SK-N-SH treated with all-trans-retinoic acid at 6 μM for 48 hours (cell line): Measurements from ENCODE around the gene ALG10.
A peak's percentile ranks its signal among the peaks of the same experiment; 100 is the strongest.
"Not testable (repeated sequence)": the region's sequence is repeated elsewhere in the genome, so short reads cannot be mapped to it uniquely, and the experiment has no call there.

ENCODE experiments used
- ATAC-seq: fragments of 200-7000 bp; cut with Tn5 transposase; 3 replicates; pipeline ENCODE4 v1.9.1; 2020; ENCODE audit warnings: mild to moderate bottlenecking, moderate library complexity
- ARNTL ChIP-seq: fragments of 450-650 bp; formaldehyde crosslinking; IDR thresholded peaks from 2 replicates; pipeline ENCODE4 v1.5.0; 2020; ENCODE audit warnings: low read depth, mild to moderate bottlenecking, moderate library complexity, borderline replicate concordance
- BACH2 ChIP-seq: fragments of 250-450 bp; sonication (Bioruptor Pico); IDR thresholded peaks from 2 replicates; pipeline ENCODE4 v1.9.0; 2021; ENCODE audit warnings: mild to moderate bottlenecking, borderline replicate concordance
- CREB5 ChIP-seq: fragments of 250-450 bp; sonication (Bioruptor Pico); IDR thresholded peaks from 2 replicates; pipeline ENCODE4 v1.5.1; 2020; ENCODE audit warnings: low read depth, mild to moderate bottlenecking, moderate library complexity
- CSDC2 ChIP-seq: fragments of 250-450 bp; sonication (Bioruptor Pico); IDR thresholded peaks from 2 replicates; pipeline ENCODE4 v1.5.0; 2020; ENCODE audit warnings: mild to moderate bottlenecking, moderate library complexity
- CSRNP3 ChIP-seq: fragments of 250-450 bp; sonication (Bioruptor Pico); IDR thresholded peaks from 2 replicates; pipeline ENCODE4 v1.5.1; 2021; ENCODE audit warnings: mild to moderate bottlenecking, moderate library complexity
- ESRRG ChIP-seq: fragments of 250-450 bp; sonication (Bioruptor Pico); IDR thresholded peaks from 2 replicates; pipeline ENCODE4 v1.6.1; 2021; ENCODE audit warnings: mild to moderate bottlenecking
- GLIS3 ChIP-seq: fragments of 250-450 bp; sonication (Bioruptor Pico); IDR thresholded peaks from 2 replicates; pipeline ENCODE4 v1.5.0; 2020; ENCODE audit warnings: mild to moderate bottlenecking, moderate library complexity
- PATZ1 ChIP-seq: fragments of 250-450 bp; sonication (Bioruptor Pico); IDR thresholded peaks from 2 replicates; pipeline ENCODE4 v1.8.0; 2020; ENCODE audit warnings: mild to moderate bottlenecking, moderate library complexity, borderline replicate concordance
- POU6F1 ChIP-seq: fragments of 250-450 bp; sonication (Bioruptor Pico); IDR thresholded peaks from 2 replicates; pipeline ENCODE4 v1.8.0; 2021; ENCODE audit warnings: low read depth, mild to moderate bottlenecking, moderate library complexity, borderline replicate concordance
- PPARA ChIP-seq: fragments of 250-450 bp; sonication (Bioruptor Pico); IDR thresholded peaks from 2 replicates; pipeline ENCODE4 v1.5.0; 2020; ENCODE audit warnings: mild to moderate bottlenecking, borderline replicate concordance
- RARB ChIP-seq: fragments of 250-450 bp; sonication (Bioruptor Pico); IDR thresholded peaks from 2 replicates; pipeline ENCODE4 v1.8.0; 2021; ENCODE audit warnings: mild to moderate bottlenecking, moderate library complexity
- SNAI2 ChIP-seq: fragments of 250-450 bp; sonication (Bioruptor Pico); IDR thresholded peaks from 2 replicates; pipeline ENCODE4 v1.5.0; 2020; ENCODE audit warnings: mild to moderate bottlenecking, moderate library complexity
- TCF4 ChIP-seq: fragments of 250-450 bp; sonication (Bioruptor Pico); IDR thresholded peaks from 2 replicates; pipeline ENCODE4 v1.8.0; 2021; ENCODE audit warnings: mild to moderate bottlenecking, moderate library complexity, borderline replicate concordance
- TOX ChIP-seq: fragments of 250-450 bp; sonication (Bioruptor Pico); IDR thresholded peaks from 2 replicates; pipeline ENCODE4 v1.8.0; 2021; ENCODE audit warnings: mild to moderate bottlenecking, moderate library complexity, borderline replicate concordance
- TSHZ2 ChIP-seq: fragments of 250-450 bp; sonication (Bioruptor Pico); IDR thresholded peaks from 2 replicates; pipeline ENCODE4 v1.5.0; 2020; ENCODE audit warnings: mild to moderate bottlenecking, moderate library complexity
- ZC3H10 ChIP-seq: fragments of 250-450 bp; sonication (Bioruptor Pico); IDR thresholded peaks from 2 replicates; pipeline ENCODE4 v1.5.1; 2021; ENCODE audit warnings: mild to moderate bottlenecking, moderate library complexity
- ZFP3 ChIP-seq: fragments of 250-450 bp; sonication (Bioruptor Pico); IDR thresholded peaks from 2 replicates; pipeline ENCODE4 v1.5.0; 2020; ENCODE audit warnings: mild to moderate bottlenecking, moderate library complexity
- ZFP30 ChIP-seq: fragments of 450-650 bp; formaldehyde crosslinking; IDR thresholded peaks from 2 replicates; pipeline ENCODE4 v1.5.0; 2022; ENCODE audit warnings: mild to moderate bottlenecking, moderate library complexity
- ZNF565 ChIP-seq: fragments of 450-650 bp; formaldehyde crosslinking; conservative IDR thresholded peaks from 2 replicates; pipeline ENCODE4 v1.5.0; 2020; ENCODE audit warnings: low read depth, mild to moderate bottlenecking, moderate library complexity
- ZNF70 ChIP-seq: fragments of 450-650 bp; formaldehyde crosslinking; IDR thresholded peaks from 2 replicates; pipeline ENCODE4 v1.5.0; 2020; ENCODE audit warnings: mild to moderate bottlenecking, moderate library complexity
- ZNF8 ChIP-seq: fragments of 450-650 bp; formaldehyde crosslinking; IDR thresholded peaks from 2 replicates; pipeline ENCODE4 v1.5.0; 2020; ENCODE audit warnings: mild to moderate bottlenecking, moderate library complexity

ALG10 gene

GRCh38 chr12:34022079-34022830, at the start of gene ALG10:
Gene ALG10 (plus strand): TSS chr12:34022496. CDS start chr12:34022600, 104 bp downstream.
- TF ChIP-seq ZNF8: no peak
- no peak for TF ChIP-seq SNAI2 (CRISPR knock-in tag)
- no peak for TF ChIP-seq TOX (CRISPR knock-in tag)
- TF ChIP-seq RARB (CRISPR knock-in tag): no peak
- no peak for TF ChIP-seq TSHZ2 (CRISPR knock-in tag)
- TF ChIP-seq ZNF70: no peak
- no peak for TF ChIP-seq PATZ1 (CRISPR knock-in tag)
- no peak for TF ChIP-seq ZNF565 (CRISPR knock-in tag)
- no peak for TF ChIP-seq CSRNP3
- no peak for TF ChIP-seq BACH2
- no peak for TF ChIP-seq CREB5 (CRISPR knock-in tag)
- ATAC-seq: peak; percentile 100

- not testable (repeated sequence) for ATAC-seq
Observed at GRCh38 chr12:33972884-33973283, 49.4 kb upstream of the ALG10 start.

GRCh38 chr12:33977887-33978286, 44.4 kb upstream of the ALG10 start:
- ATAC-seq: no peak
- TF ChIP-seq CREB5 (CRISPR knock-in tag) (no peak), ZNF8 (no peak), CSDC2 (CRISPR knock-in tag) (no peak), TSHZ2 (CRISPR knock-in tag) (no peak), ESRRG (CRISPR knock-in tag) (no peak), TCF4 (no peak), ARNTL (CRISPR knock-in tag) (no peak), ZNF70 (no peak), ZFP30 (CRISPR knock-in tag) (no peak), ZFP3 (CRISPR knock-in tag) (no peak), ZC3H10 (CRISPR knock-in tag) (no peak), BACH2 (no peak), ZNF565 (CRISPR knock-in tag) (no peak), POU6F1 (CRISPR knock-in tag) (no peak), PPARA (no peak), GLIS3 (no peak), RARB (CRISPR knock-in tag) (no peak), PATZ1 (CRISPR knock-in tag) (no peak)
